ENCODE results near the gene DSTN. TPM values are rescaled to one million over a fixed set of nuclear protein-coding genes. Genes with fewer than 3 reads are reported as not detected.

Gene DSTN
- total and polyA plus RNA-seq, 2 of the 4 experiments (the other 2 are of a cell fraction) = 221 to 269 TPM

GRCh38 chr20:17651760-17652388 is 82.0 kb downstream of the DSTN start:
- Histone ChIP-seq H4K20me1 (ENCODE audit: insufficient read depth, low read length) (peaks cover 99% of the 10 kb centered on the region), H2AK9ac (replicated peaks; ENCODE audit: low read depth, low read length, poor library complexity) (no peak overlapping the region), H2BK120ac (ENCODE audit: low read depth, low read length) (no peak overlapping the region), H3K79me1 (ENCODE audit: low read depth in 1 of 2, low read length in 2 of 2) (peaks cover 25 to 96% of the 10 kb centered on the region in 2 experiments), H3K9ac (ENCODE audit: low read depth, low read length) (no peak overlapping the region), H4K91ac (ENCODE audit: insufficient read depth, low read depth, low read length) (no peak overlapping the region), H2AK5ac (ENCODE audit: low read depth, low read length) (no peak overlapping the region), H3K9me3 (ENCODE audit: control insufficient read depth, insufficient read depth, low read length) (no peaks in the 10 kb centered on the region), H3K36me3 (ENCODE audit: control insufficient read depth, insufficient read depth, low read length) (peaks cover 50% of the 10 kb centered on the region), H2BK5ac (ENCODE audit: low read depth, low read length, poor library complexity, severe bottlenecking) (no peak overlapping the region), H3K14ac (replicated peaks; ENCODE audit: low read depth, low read length) (no peak overlapping the region), H3K23ac (ENCODE audit: low read depth, low read length) (no peak overlapping the region), H2AFZ (replicated peaks; ENCODE audit: low read length, poor library complexity) (no peak overlapping the region), H3K4me1 (ENCODE audit: control insufficient read depth, insufficient read depth, low read length) (peaks cover 44% of the 10 kb centered on the region), H3K18ac (ENCODE audit: low read depth, low read length) (no peak overlapping the region), H3K27ac (ENCODE audit: insufficient read depth, low read length) (no peak overlapping the region; the same call in 1 of the 2 replicates), H3K27me3 (ENCODE audit: control insufficient read depth, insufficient read depth, low read length) (no peaks in the 10 kb centered on the region), H3K4me2 (ENCODE audit: low read depth, low read length) (no peak overlapping the region; the same call in 1 of the 2 replicates), H2BK15ac (ENCODE audit: low read depth, low read length) (no peak overlapping the region), H3K56ac (ENCODE audit: extremely low read depth, insufficient read depth, low read length) (no peak overlapping the region), H3K4ac (ENCODE audit: low read depth, low read length) (no peak overlapping the region), H3K4me3 (ENCODE audit: insufficient read depth, low read depth, low read length) (no peak overlapping the region), H4K5ac (ENCODE audit: low read depth, low read length) (no peak overlapping the region), H3K9me1 (ENCODE audit: insufficient read depth, low read length) (peaks cover 21% of the 10 kb centered on the region; the same call in 1 of the 2 replicates), H4K8ac (ENCODE audit: low read depth in 2 of 2, low read length in 2 of 2) (no peak overlapping the region; a peak in 1 of 4 replicates), H2BK20ac (ENCODE audit: low read depth, low read length) (no peak overlapping the region)
- ChIA-PET POLR2A (ENCODE audit: unreplicated experiment) (interaction anchor here (0.6 kb wide), 1 partner anchor 18 kb away, joined by 3 read pairs; no protein-coding TSS in a partner anchor), CTCF (no interaction called here)
- ATAC-seq (ENCODE audit: low read depth) (peak; percentile 48), DNase-seq (no peak)
- no TSS peak for BruUV-seq (replicated peaks)
- no CpG with 5 or more reads among the region's 2 CpGs for WGBS, 2 experiments (ENCODE audit: extremely low coverage in 2 of 2, insufficient read length in 1 of 2)
- no peak for TF ChIP-seq RFX5 (IDR thresholded peaks at IDR 0.05; ENCODE audit: low read depth, low read length)
- no peak; the same call in 1 of the 2 replicates for TF ChIP-seq USF2 (IDR thresholded peaks at IDR 0.05; ENCODE audit: low read depth, low read length)
- no peak for TF ChIP-seq MAFK (IDR thresholded peaks at IDR 0.05; ENCODE audit: low read depth, low read length)
- TF ChIP-seq BHLHE40 (IDR thresholded peaks at IDR 0.05; ENCODE audit: low read depth, low read length) = no peak
- TF ChIP-seq MAZ (IDR thresholded peaks at IDR 0.05; ENCODE audit: borderline replicate concordance, low read depth, low read length) = no peak
- no peak for TF ChIP-seq SMC3 (IDR thresholded peaks at IDR 0.05; ENCODE audit: low read depth, low read length)
- no peak for TF ChIP-seq ELK1 (IDR thresholded peaks at IDR 0.05; ENCODE audit: borderline replicate concordance, low read depth, low read length)
- TF ChIP-seq NFE2L2 (IDR thresholded peaks at IDR 0.05; ENCODE audit: low read depth, low read length) = no peak
- TF ChIP-seq CHD1 (IDR thresholded peaks at IDR 0.05; ENCODE audit: low read depth, low read length) = no peak
- TF ChIP-seq RCOR1 (IDR thresholded peaks at IDR 0.05; ENCODE audit: insufficient replicate concordance, low read length) = no peak
- intact Hi-C loops (cut with micrococcal nuclease) = loop anchor here (5.0 kb wide), 1 partner anchor 285 kb away; no protein-coding TSS in a partner anchor
- dilution Hi-C loops (cut with HindIII; ENCODE audit: low sequenced_read_pairs, unreplicated experiment) = no loop called here
- in situ Hi-C loops (cut with MboI; ENCODE audit: low sequenced_read_pairs) = no loop called here
